Coronary artery (tissue), 2 donors: ENCODE results near the gene MBNL2.
A peak's percentile ranks its signal among the peaks of the same experiment; 100 is the strongest.

Experiments
- DNase-seq: peaks from one replicate; pipeline ENCODE4 v3.0.0-alpha.2; 2017; ENCODE audit warnings: low spot score
- H3K27ac ChIP-seq, 2 donors: fragments of 200-600 bp; sonication (generic); one replicate each; pipeline ENCODE4 v1.5.1; 2016 to 2019
- H3K4me3 ChIP-seq: fragments of 200-600 bp; sonication (generic); 2 replicates; pipeline ENCODE4 v1.5.1; 2016; ENCODE audit warnings: mild to moderate bottlenecking, moderate library complexity
- TF ChIP-seq, protein P1 (sequence below): fragments of 200-600 bp; sonication (generic); IDR thresholded peaks from one replicate; pipeline ENCODE4 v1.5.1; 2019; ENCODE audit warnings: antibody characterized with exemption

Gene MBNL2

GRCh38 chr13:97243915-97244781 is 22.0 kb downstream of the MBNL2 start:
- no peak for DNase-seq
- TF ChIP-seq, protein P1, sequence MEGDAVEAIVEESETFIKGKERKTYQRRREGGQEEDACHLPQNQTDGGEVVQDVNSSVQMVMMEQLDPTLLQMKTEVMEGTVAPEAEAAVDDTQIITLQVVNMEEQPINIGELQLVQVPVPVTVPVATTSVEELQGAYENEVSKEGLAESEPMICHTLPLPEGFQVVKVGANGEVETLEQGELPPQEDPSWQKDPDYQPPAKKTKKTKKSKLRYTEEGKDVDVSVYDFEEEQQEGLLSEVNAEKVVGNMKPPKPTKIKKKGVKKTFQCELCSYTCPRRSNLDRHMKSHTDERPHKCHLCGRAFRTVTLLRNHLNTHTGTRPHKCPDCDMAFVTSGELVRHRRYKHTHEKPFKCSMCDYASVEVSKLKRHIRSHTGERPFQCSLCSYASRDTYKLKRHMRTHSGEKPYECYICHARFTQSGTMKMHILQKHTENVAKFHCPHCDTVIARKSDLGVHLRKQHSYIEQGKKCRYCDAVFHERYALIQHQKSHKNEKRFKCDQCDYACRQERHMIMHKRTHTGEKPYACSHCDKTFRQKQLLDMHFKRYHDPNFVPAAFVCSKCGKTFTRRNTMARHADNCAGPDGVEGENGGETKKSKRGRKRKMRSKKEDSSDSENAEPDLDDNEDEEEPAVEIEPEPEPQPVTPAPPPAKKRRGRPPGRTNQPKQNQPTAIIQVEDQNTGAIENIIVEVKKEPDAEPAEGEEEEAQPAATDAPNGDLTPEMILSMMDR: no peak
- H3K4me3 ChIP-seq: peak overlapping the region; percentile 16

DNA sequence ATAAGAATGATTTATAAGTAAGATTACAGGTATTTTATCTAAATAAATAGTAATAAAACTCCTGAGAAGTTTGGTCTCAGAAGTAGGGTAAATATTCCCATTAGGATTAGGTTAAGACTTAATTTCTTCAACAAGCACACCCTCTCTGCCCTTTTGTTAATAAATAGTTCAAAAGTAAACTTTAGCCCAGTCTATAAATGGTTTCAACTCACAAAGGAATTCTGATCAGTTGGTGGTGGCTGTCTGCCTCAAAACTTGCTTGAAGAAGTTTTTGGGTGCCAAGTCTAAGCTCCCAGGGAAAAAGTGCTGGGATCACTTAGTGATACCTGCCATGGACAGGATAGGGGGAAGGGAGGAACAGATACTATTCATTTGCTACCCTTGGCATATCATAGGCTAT is 22.9 kb downstream of the MBNL2 start:
- DNase-seq: no peak
- TF ChIP-seq, protein P1: no peak
- Histone ChIP-seq H3K27ac (peak overlapping the region; percentile 63 to 84), H3K4me3 (peak overlapping the region; percentile 11)

More at GRCh38 chr13:97243915-97244781, 22.0 kb downstream of the MBNL2 start:
- H3K27ac ChIP-seq: peak overlapping the region; percentile 63 to 84

- Histone ChIP-seq H3K27ac (peak overlapping the region; percentile 63 to 84), H3K4me3 (peak overlapping the region; percentile 57)
- no peak for DNase-seq
- TF ChIP-seq, protein P1: no peak
Observed at GRCh38 chr13:97246596-97247158, 24.5 kb downstream of the MBNL2 start.

- Histone ChIP-seq H3K4me3 (no peak overlapping the region), H3K27ac (peak overlapping the region; percentile 63 to 84)
- DNase-seq: no peak
- TF ChIP-seq, protein P1: no peak
Observed at GRCh38 chr13:97248243-97248642, 26.1 kb downstream of the MBNL2 start.

GRCh38 chr13:97249093-97249795 is 27.1 kb downstream of the MBNL2 start:
- H3K4me3 ChIP-seq: peak overlapping the region; percentile 36
- TF ChIP-seq, protein P1: no peak
- peak overlapping the region; percentile 63 to 74 for H3K27ac ChIP-seq
- no peak for DNase-seq

GRCh38 chr13:97249796-97250495 is 27.8 kb downstream of the MBNL2 start:
- peak overlapping the region; percentile 63 to 74 for H3K27ac ChIP-seq
- DNase-seq: no peak
- peak overlapping the region; percentile 36 for H3K4me3 ChIP-seq
- TF ChIP-seq, protein P1: no peak
